GM21390 (cell line): Measurements from ENCODE around the gene KLK1.
"Not testable (repeated sequence)": the region's sequence is repeated elsewhere in the genome, so short reads cannot be mapped to it uniquely, and the experiment has no call there.

Experiments used
- ATAC-seq: cut with Tn5 transposase; IDR thresholded peaks from one replicate; pipeline ENCODE4 v1.9.1; 2021; ENCODE audit not compliant: unreplicated experiment

KLK1 gene

GRCh38 chr19:50817941-50818858, 5.4 kb downstream of the KLK1 start:
- ATAC-seq, result peak; percentile 53

- ATAC-seq, result no peak
Observed at GRCh38 chr19:50815439-50815838, 8.1 kb downstream of the KLK1 start.

- ATAC-seq, result no peak
Observed at GRCh38 chr19:50814883-50815282, 8.7 kb downstream of the KLK1 start.

- no peak for ATAC-seq
Observed at GRCh38 chr19:50812474-50812873, 11.1 kb downstream of the KLK1 start.

GRCh38 chr19:50811622-50812238, 11.9 kb downstream of the KLK1 start:
- not testable (repeated sequence) for ATAC-seq

- no peak for ATAC-seq
Observed at GRCh38 chr19:50808856-50809255, 14.7 kb downstream of the KLK1 start.

GRCh38 chr19:50804420-50805272, 18.9 kb downstream of the KLK1 start:
- peak; percentile 83 for ATAC-seq

GRCh38 chr19:50803633-50804419, 19.8 kb downstream of the KLK1 start:
- ATAC-seq, result peak; percentile 17

- ATAC-seq, result no peak
Observed at GRCh38 chr19:50801107-50801506, 22.5 kb downstream of the KLK1 start.

- no peak for ATAC-seq
Observed at GRCh38 chr19:50799547-50799851, 24.1 kb downstream of the KLK1 start.

GRCh38 chr19:50798659-50799546, 24.7 kb downstream of the KLK1 start:
- no peak for ATAC-seq

GRCh38 chr19:50797781-50798658, 25.6 kb downstream of the KLK1 start:
- ATAC-seq, result no peak

GRCh38 chr19:50797429-50797780, 26.2 kb downstream of the KLK1 start:
- ATAC-seq, result no peak

GRCh38 chr19:50796634-50797428, 26.8 kb downstream of the KLK1 start:
- no peak for ATAC-seq

GRCh38 chr19:50796128-50796633, 27.4 kb downstream of the KLK1 start:
- no peak for ATAC-seq

GRCh38 chr19:50795664-50796073, 27.9 kb downstream of the KLK1 start:
- no peak for ATAC-seq

- ATAC-seq, result no peak
Observed at GRCh38 chr19:50794876-50795663, 28.5 kb downstream of the KLK1 start.
